GM19023 (cell line): ENCODE measurements around the gene IL37.

Experiments used
- ATAC-seq: cut with Tn5 transposase; IDR thresholded peaks from one replicate; pipeline ENCODE4 v1.9.1; 2021; ENCODE audit warnings: mild to moderate bottlenecking, moderate library complexity; ENCODE audit not compliant: unreplicated experiment

Gene IL37

GRCh38 chr2:112910865-112911264, at the start of gene IL37:
IL37 (plus strand) TSS chr2:112911165; CDS start chr2:112913013, 1,848 bp downstream.
- no peak for ATAC-seq

GRCh38 chr2:112864072-112864471, 46.9 kb upstream of the IL37 start:
- ATAC-seq, result no peak

- ATAC-seq, result no peak
Observed at GRCh38 chr2:112866128-112866835, 44.7 kb upstream of the IL37 start.

GRCh38 chr2:112867701-112868631, 43.0 kb upstream of the IL37 start:
- ATAC-seq, result no peak

GRCh38 chr2:112869258-112869842, 41.6 kb upstream of the IL37 start:
- no peak for ATAC-seq

- no peak for ATAC-seq
Observed at GRCh38 chr2:112870841-112871835, 39.8 kb upstream of the IL37 start.

- ATAC-seq, result no peak
Observed at GRCh38 chr2:112876257-112876970, 34.6 kb upstream of the IL37 start.

GRCh38 chr2:112876971-112877361, 34.0 kb upstream of the IL37 start:
- no peak for ATAC-seq

GRCh38 chr2:112877423-112877822, 33.5 kb upstream of the IL37 start:
- no peak for ATAC-seq

- ATAC-seq, result no peak
Observed at GRCh38 chr2:112879491-112880041, 31.4 kb upstream of the IL37 start.

GRCh38 chr2:112880091-112880531, 30.9 kb upstream of the IL37 start:
- no peak for ATAC-seq

GRCh38 chr2:112880696-112881095, 30.3 kb upstream of the IL37 start:
- ATAC-seq, result no peak

- ATAC-seq, result peak; percentile 74
Observed at GRCh38 chr2:112881217-112881985, 29.6 kb upstream of the IL37 start.

GRCh38 chr2:112883669-112884068, 27.3 kb upstream of the IL37 start:
- no peak for ATAC-seq

GRCh38 chr2:112884869-112885505, 26.0 kb upstream of the IL37 start:
- peak; percentile 49 for ATAC-seq

GRCh38 chr2:112885506-112885902, 25.5 kb upstream of the IL37 start:
- no peak for ATAC-seq

GRCh38 chr2:112886291-112886690, 24.7 kb upstream of the IL37 start:
- no peak for ATAC-seq
